ENCODE measurements around the gene P4HA1. TPM values are rescaled to one million over a fixed set of nuclear protein-coding genes. Genes with fewer than 3 reads are reported as not detected.
A peak's percentile ranks its signal among the peaks of the same experiment; 100 is the strongest.

P4HA1 gene
- total and polyA plus RNA-seq, 12 donors, result 17.3 to 67.3 (median 49.2) TPM

- H3K4me3 ChIP-seq, result no peak overlapping the region
- no peak overlapping the region for H3K27ac ChIP-seq
- intact Hi-C loops (cut with DNase I), result no loop called here
- no peaks in the 10 kb centered on the region for H3K9me3 ChIP-seq
- no peak for ATAC-seq
- 91 to 93% methylated on average over 6 of the region's 6 CpGs for WGBS, 2 donors
- DNase-seq, result no peak
- H3K36me3 ChIP-seq, result peaks cover 0 to 94% (median 15%) of the 10 kb centered on the region in 9 donors
- TF ChIP-seq, protein P1, sequence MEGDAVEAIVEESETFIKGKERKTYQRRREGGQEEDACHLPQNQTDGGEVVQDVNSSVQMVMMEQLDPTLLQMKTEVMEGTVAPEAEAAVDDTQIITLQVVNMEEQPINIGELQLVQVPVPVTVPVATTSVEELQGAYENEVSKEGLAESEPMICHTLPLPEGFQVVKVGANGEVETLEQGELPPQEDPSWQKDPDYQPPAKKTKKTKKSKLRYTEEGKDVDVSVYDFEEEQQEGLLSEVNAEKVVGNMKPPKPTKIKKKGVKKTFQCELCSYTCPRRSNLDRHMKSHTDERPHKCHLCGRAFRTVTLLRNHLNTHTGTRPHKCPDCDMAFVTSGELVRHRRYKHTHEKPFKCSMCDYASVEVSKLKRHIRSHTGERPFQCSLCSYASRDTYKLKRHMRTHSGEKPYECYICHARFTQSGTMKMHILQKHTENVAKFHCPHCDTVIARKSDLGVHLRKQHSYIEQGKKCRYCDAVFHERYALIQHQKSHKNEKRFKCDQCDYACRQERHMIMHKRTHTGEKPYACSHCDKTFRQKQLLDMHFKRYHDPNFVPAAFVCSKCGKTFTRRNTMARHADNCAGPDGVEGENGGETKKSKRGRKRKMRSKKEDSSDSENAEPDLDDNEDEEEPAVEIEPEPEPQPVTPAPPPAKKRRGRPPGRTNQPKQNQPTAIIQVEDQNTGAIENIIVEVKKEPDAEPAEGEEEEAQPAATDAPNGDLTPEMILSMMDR (IDR thresholded peaks at IDR 0.05), result no peak
- H3K4me1 ChIP-seq, result peaks cover 0 to 40% (median 15%) of the 10 kb centered on the region in 9 donors
- H3K27me3 ChIP-seq, result no peaks in the 10 kb centered on the region
These were observed 38.5 kb downstream of the P4HA1 start for GRCh38 chr10:73058057-73058591.

- DNase-seq (no peak), ATAC-seq (peak in 5 of 8 donors; percentile 31 to 62 (median 49))
- Histone ChIP-seq H3K9me3 (no peaks in the 10 kb centered on the region), H3K27ac (peak overlapping the region in 3 of 10 donors; percentile 5 to 50 (median 39)), H3K27me3 (no peaks in the 10 kb centered on the region), H3K36me3 (peaks cover 0 to 100% (median 20%) of the 10 kb centered on the region in 9 donors), H3K4me3 (no peak overlapping the region), H3K4me1 (peaks cover 0 to 21% (median 0%) of the 10 kb centered on the region in 9 donors)
- intact Hi-C loops (cut with DNase I), result no loop called here
- TF ChIP-seq, protein P1 (IDR thresholded peaks at IDR 0.05), result no peak
- 80 to 92% methylated on average over 2 of the region's 2 CpGs for WGBS, 2 donors
These were observed 42.4 kb downstream of the P4HA1 start for GRCh38 chr10:73054286-73054685.

- no peaks in the 10 kb centered on the region for H3K9me3 ChIP-seq
- H3K27ac ChIP-seq, result no peak overlapping the region
- 88 to 91% methylated on average over 4 of the region's 4 CpGs for WGBS, 2 donors
- H3K27me3 ChIP-seq, result no peaks in the 10 kb centered on the region
- H3K36me3 ChIP-seq, result peaks cover 0 to 100% (median 20%) of the 10 kb centered on the region in 9 donors
- no peak overlapping the region for H3K4me3 ChIP-seq
- H3K4me1 ChIP-seq, result peaks cover 0 to 21% (median 0%) of the 10 kb centered on the region in 9 donors
- intact Hi-C loops (cut with DNase I), result no loop called here
- no peak for DNase-seq
- TF ChIP-seq, protein P1 (IDR thresholded peaks at IDR 0.05), result no peak
- ATAC-seq, result no peak
These were observed 43.4 kb downstream of the P4HA1 start for GRCh38 chr10:73053275-73053674.

- Histone ChIP-seq H3K9me3 (no peaks in the 10 kb centered on the region), H3K36me3 (peaks cover 0 to 99% (median 7%) of the 10 kb centered on the region in 9 donors), H3K27me3 (no peaks in the 10 kb centered on the region), H3K27ac (peak overlapping the region in 5 of 10 donors; percentile 11 to 66 (median 21)), H3K4me1 (peaks cover 0 to 27% (median 7%) of the 10 kb centered on the region in 9 donors), H3K4me3 (no peak overlapping the region)
- no peak for DNase-seq
- WGBS, 2 donors, result 64 to 71% methylated on average over 7 of the region's 7 CpGs
- intact Hi-C loops (cut with DNase I), result no loop called here
- TF ChIP-seq, protein P1 (IDR thresholded peaks at IDR 0.05), result no peak
- ATAC-seq, result peak in 6 of 8 donors; percentile 23 to 67 (median 52)
These were observed 52.0 kb downstream of the P4HA1 start for GRCh38 chr10:73044378-73045285.

Data from heart right ventricle (tissue), 16 donors.